ENCODE results near the gene RHOU.
"Not testable (repeated sequence)": the region's sequence is repeated elsewhere in the genome, so short reads cannot be mapped to it uniquely, and the experiment has no call there.

RHOU gene

GRCh38 chr1:228734881-228735801 lies at the start of gene RHOU:
TSS of gene RHOU (plus strand) at chr1:228735479. CDS start at chr1:228735743, 264 bp downstream.
- peak; percentile 57 to 70 for DNase-seq

GRCh38 chr1:228687587-228687986 lies 47.7 kb upstream of the RHOU start:
- no peak for DNase-seq

GRCh38 chr1:228689255-228689654 lies 46.0 kb upstream of the RHOU start:
- DNase-seq: no peak

- no peak for DNase-seq
These were observed 44.1 kb upstream of the RHOU start for GRCh38 chr1:228691211-228691610.

GRCh38 chr1:228691926-228692325 lies 43.4 kb upstream of the RHOU start:
- DNase-seq: peak; percentile 32 to 67

- DNase-seq: not testable (repeated sequence)
These were observed 40.8 kb upstream of the RHOU start for GRCh38 chr1:228694447-228694846.

GRCh38 chr1:228695015-228695955 lies 40.0 kb upstream of the RHOU start:
- DNase-seq: no peak

GRCh38 chr1:228697207-228698016 lies 37.9 kb upstream of the RHOU start:
- peak in 1 of 2 experiments; percentile 44 for DNase-seq

- no peak for DNase-seq
These were observed 37.3 kb upstream of the RHOU start for GRCh38 chr1:228698017-228698329.

- DNase-seq: no peak
These were observed 32.8 kb upstream of the RHOU start for GRCh38 chr1:228702433-228702832.

- peak in 1 of 2 experiments; percentile 6 for DNase-seq
These were observed 29.0 kb upstream of the RHOU start for GRCh38 chr1:228706305-228706704.

- DNase-seq: no peak
These were observed 18.2 kb upstream of the RHOU start for GRCh38 chr1:228717081-228717480.

GRCh38 chr1:228721407-228721806 lies 13.9 kb upstream of the RHOU start:
- no peak for DNase-seq

GRCh38 chr1:228723287-228723686 lies 12.0 kb upstream of the RHOU start:
- DNase-seq: no peak

- DNase-seq: no peak
These were observed 11.4 kb upstream of the RHOU start for GRCh38 chr1:228723921-228724320.

- no peak for DNase-seq
These were observed 10.1 kb upstream of the RHOU start for GRCh38 chr1:228725178-228725577.

- DNase-seq: no peak
These were observed 7.6 kb upstream of the RHOU start for GRCh38 chr1:228727681-228728171.

- no peak for DNase-seq
These were observed 2.9 kb upstream of the RHOU start for GRCh38 chr1:228732426-228732825.

GRCh38 chr1:228733576-228733975 lies 1.7 kb upstream of the RHOU start:
- DNase-seq: no peak

- peak; percentile 17 to 26 for DNase-seq
These were observed 750 bp downstream of the RHOU start for GRCh38 chr1:228735871-228736586.

GRCh38 chr1:228736844-228737445 lies 1.7 kb downstream of the RHOU start:
- DNase-seq: no peak
